A673 (cell line): ENCODE results near the gene GAPDH. TPM values are rescaled to one million over a fixed set of nuclear protein-coding genes. Genes with fewer than 3 reads are reported as not detected.

Experiments
- BruUV-seq: library from RNA; stranded (reverse); fragments of 400-500 nt; replicated peaks from 2 replicates; lab custom pipeline; 2021; lab: Mats Ljungman, UMichigan
- CTCF ChIA-PET: fragments of 300-600 bp; sonication (Branson Sonifier 250); formaldehyde crosslinking; loops from one replicate; lab custom pipeline; 2022; ENCODE audit warnings: antibody characterized with exemption; lab: Charles Lee
- POLR2A ChIA-PET: fragments of 300-600 bp; sonication (Branson Sonifier 250); formaldehyde crosslinking; loops from one replicate; lab custom pipeline; 2022; ENCODE audit warnings: antibody characterized with exemption; ENCODE audit not compliant: low non-redundant PET; lab: Charles Lee
- DNase-seq: peaks from one replicate; pipeline ENCODE4 v3.0.0-alpha.2; 2015; ENCODE audit warnings: low spot score
- H3K27ac ChIP-seq: fragments of 200-600 bp; sonication (generic); 2 replicates; pipeline ENCODE4 v1.5.1; 2016; ENCODE audit warnings: mixed run types, low read depth, mild to moderate bottlenecking, mixed read lengths, antibody characterized with exemption, low read length; ENCODE audit not compliant: poor library complexity, severe bottlenecking
- H3K27me3 ChIP-seq: fragments of 200-600 bp; sonication (generic); replicated peaks from 2 replicates; pipeline ENCODE4 v1.6.1; 2017; ENCODE audit warnings: mixed run types, low read depth, mild to moderate bottlenecking, mixed read lengths, antibody characterized with exemption, low read length; ENCODE audit not compliant: insufficient read depth, poor library complexity
- H3K36me3 ChIP-seq: fragments of 200-600 bp; sonication (generic); 2 replicates; pipeline ENCODE4 v1.6.1; 2016; ENCODE audit warnings: mixed run types, mild to moderate bottlenecking, mixed read lengths, antibody characterized with exemption, low read length; ENCODE audit not compliant: insufficient read depth, poor library complexity, severe bottlenecking
- H3K4me1 ChIP-seq: fragments of 200-600 bp; sonication (generic); 2 replicates; pipeline ENCODE4 v1.6.1; 2017; ENCODE audit warnings: mixed run types, mild to moderate bottlenecking, mixed read lengths, antibody characterized with exemption, low read length; ENCODE audit not compliant: insufficient read depth, poor library complexity, severe bottlenecking
- H3K4me3 ChIP-seq: fragments of 200-600 bp; sonication (generic); 2 replicates; pipeline ENCODE4 v1.5.1; 2016; ENCODE audit warnings: low read depth, mixed run types, mild to moderate bottlenecking, mixed read lengths, low read length; ENCODE audit not compliant: poor library complexity, severe bottlenecking
- H3K9me3 ChIP-seq: fragments of 200-600 bp; sonication (generic); 2 replicates; pipeline ENCODE4 v1.6.1; 2016; ENCODE audit warnings: mixed run types, low read depth, mild to moderate bottlenecking, mixed read lengths, antibody characterized with exemption, low read length; ENCODE audit not compliant: poor library complexity, severe bottlenecking
- EZH2 ChIP-seq: fragments of 200-600 bp; sonication (generic); IDR thresholded peaks from 2 replicates; pipeline ENCODE4 v1.6.1; 2017; ENCODE audit warnings: borderline replicate concordance, low read depth, mild to moderate bottlenecking, mixed read lengths, antibody characterized with exemption, low read length; ENCODE audit not compliant: poor library complexity, severe bottlenecking
- intact Hi-C: fragments of 100-400 bp; cut with micrococcal nuclease; formaldehyde crosslinking; loops from one replicate; pipeline ENCODE4 v1.10.0; 2022; ENCODE audit not compliant: unreplicated experiment
- total RNA-seq: library from RNA; stranded (reverse); gene quantifications from 2 replicates; pipeline ENCODE4 v1.2.3, GENCODE V29; 2021
- TF ChIP-seq, protein P1 (sequence below): fragments of 300-800, 200-600 bp; sonication (generic); conservative IDR thresholded peaks from 2 replicates; pipeline ENCODE4 v1.5.1; 2017; ENCODE audit warnings: low read depth, mild to moderate bottlenecking, antibody characterized with exemption, low read length, moderate library complexity, mixed read lengths

GAPDH gene
- total RNA-seq, 1 experiment from 2014 or later, result 5,657 TPM

DNA sequence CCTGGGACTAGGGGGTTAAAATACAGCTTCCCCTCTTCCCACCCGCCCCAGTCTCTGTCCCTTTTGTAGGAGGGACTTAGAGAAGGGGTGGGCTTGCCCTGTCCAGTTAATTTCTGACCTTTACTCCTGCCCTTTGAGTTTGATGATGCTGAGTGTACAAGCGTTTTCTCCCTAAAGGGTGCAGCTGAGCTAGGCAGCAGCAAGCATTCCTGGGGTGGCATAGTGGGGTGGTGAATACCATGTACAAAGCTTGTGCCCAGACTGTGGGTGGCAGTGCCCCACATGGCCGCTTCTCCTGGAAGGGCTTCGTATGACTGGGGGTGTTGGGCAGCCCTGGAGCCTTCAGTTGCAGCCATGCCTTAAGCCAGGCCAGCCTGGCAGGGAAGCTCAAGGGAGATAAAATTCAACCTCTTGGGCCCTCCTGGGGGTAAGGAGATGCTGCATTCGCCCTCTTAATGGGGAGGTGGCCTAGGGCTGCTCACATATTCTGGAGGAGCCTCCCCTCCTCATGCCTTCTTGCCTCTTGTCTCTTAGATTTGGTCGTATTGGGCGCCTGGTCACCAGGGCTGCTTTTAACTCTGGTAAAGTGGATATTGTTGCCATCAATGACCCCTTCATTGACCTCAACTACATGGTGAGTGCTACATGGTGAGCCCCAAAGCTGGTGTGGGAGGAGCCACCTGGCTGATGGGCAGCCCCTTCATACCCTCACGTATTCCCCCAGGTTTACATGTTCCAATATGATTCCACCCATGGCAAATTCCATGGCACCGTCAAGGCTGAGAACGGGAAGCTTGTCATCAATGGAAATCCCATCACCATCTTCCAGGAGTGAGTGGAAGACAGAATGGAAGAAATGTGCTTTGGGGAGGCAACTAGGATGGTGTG lies 1.9 kb downstream of the GAPDH start:
- no peaks in the 10 kb centered on the region for H3K27me3 ChIP-seq
- TF ChIP-seq, protein P1, sequence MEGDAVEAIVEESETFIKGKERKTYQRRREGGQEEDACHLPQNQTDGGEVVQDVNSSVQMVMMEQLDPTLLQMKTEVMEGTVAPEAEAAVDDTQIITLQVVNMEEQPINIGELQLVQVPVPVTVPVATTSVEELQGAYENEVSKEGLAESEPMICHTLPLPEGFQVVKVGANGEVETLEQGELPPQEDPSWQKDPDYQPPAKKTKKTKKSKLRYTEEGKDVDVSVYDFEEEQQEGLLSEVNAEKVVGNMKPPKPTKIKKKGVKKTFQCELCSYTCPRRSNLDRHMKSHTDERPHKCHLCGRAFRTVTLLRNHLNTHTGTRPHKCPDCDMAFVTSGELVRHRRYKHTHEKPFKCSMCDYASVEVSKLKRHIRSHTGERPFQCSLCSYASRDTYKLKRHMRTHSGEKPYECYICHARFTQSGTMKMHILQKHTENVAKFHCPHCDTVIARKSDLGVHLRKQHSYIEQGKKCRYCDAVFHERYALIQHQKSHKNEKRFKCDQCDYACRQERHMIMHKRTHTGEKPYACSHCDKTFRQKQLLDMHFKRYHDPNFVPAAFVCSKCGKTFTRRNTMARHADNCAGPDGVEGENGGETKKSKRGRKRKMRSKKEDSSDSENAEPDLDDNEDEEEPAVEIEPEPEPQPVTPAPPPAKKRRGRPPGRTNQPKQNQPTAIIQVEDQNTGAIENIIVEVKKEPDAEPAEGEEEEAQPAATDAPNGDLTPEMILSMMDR, result no peak
- TF ChIP-seq EZH2, result no peak
- H3K4me1 ChIP-seq, result peaks cover 59% of the 10 kb centered on the region
- H3K4me3 ChIP-seq, result peak overlapping the region; percentile 84
- BruUV-seq, result no TSS peak
- POLR2A ChIA-PET, result interaction anchor here (0.6 to 0.7 kb wide), 3 partner anchors 32 to 341 kb away, joined by 3 to 8 read pairs (median 4); partner anchors contain the start of gene NOP2
- intact Hi-C loops, result loop anchor here (5.0 kb wide), 1 partner anchor 214 kb away; no protein-coding TSS in a partner anchor
- H3K27ac ChIP-seq, result peak overlapping the region; percentile 96
- no peaks in the 10 kb centered on the region for H3K9me3 ChIP-seq
- CTCF ChIA-PET, result no interaction called here
- no peak for DNase-seq
- peaks cover 61% of the 10 kb centered on the region for H3K36me3 ChIP-seq

DNA sequence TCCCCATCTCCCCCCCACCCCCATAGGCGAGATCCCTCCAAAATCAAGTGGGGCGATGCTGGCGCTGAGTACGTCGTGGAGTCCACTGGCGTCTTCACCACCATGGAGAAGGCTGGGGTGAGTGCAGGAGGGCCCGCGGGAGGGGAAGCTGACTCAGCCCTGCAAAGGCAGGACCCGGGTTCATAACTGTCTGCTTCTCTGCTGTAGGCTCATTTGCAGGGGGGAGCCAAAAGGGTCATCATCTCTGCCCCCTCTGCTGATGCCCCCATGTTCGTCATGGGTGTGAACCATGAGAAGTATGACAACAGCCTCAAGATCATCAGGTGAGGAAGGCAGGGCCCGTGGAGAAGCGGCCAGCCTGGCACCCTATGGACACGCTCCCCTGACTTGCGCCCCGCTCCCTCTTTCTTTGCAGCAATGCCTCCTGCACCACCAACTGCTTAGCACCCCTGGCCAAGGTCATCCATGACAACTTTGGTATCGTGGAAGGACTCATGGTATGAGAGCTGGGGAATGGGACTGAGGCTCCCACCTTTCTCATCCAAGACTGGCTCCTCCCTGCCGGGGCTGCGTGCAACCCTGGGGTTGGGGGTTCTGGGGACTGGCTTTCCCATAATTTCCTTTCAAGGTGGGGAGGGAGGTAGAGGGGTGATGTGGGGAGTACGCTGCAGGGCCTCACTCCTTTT lies 2.7 kb downstream of the GAPDH start:
- TF ChIP-seq, protein P1, result no peak
- TF ChIP-seq EZH2, result no peak
- Histone ChIP-seq H3K4me1 (peaks cover 56% of the 10 kb centered on the region), H3K36me3 (peaks cover 52% of the 10 kb centered on the region), H3K9me3 (no peaks in the 10 kb centered on the region), H3K27me3 (no peaks in the 10 kb centered on the region), H3K4me3 (peak overlapping the region; percentile 84), H3K27ac (peak overlapping the region; percentile 23)
- ChIA-PET POLR2A (interaction anchor here (0.7 kb wide), 1 partner anchor 342 kb away, joined by 4 read pairs; no protein-coding TSS in a partner anchor), CTCF (interaction anchor here (0.5 to 1.2 kb wide), 11 partner anchors 18 to 211 kb away, joined by 3 to 6 read pairs (median 3); partner anchors contain the start of genes MRPL51, NOP2 and VAMP1)
- BruUV-seq, result no TSS peak
- intact Hi-C loops, result loop anchor here (5.0 kb wide), 1 partner anchor 215 kb away; no protein-coding TSS in a partner anchor
- DNase-seq, result no peak
